Retina (tissue), 1 donor: Measurements from ENCODE around the gene SOST.
"Not testable (repeated sequence)": the region's sequence is repeated elsewhere in the genome, so short reads cannot be mapped to it uniquely, and the experiment has no call there.

ENCODE experiments used
- DNase-seq: peaks from one replicate; pipeline ENCODE4 v3.0.0-alpha.2; 2016

The SOST gene

DNA sequence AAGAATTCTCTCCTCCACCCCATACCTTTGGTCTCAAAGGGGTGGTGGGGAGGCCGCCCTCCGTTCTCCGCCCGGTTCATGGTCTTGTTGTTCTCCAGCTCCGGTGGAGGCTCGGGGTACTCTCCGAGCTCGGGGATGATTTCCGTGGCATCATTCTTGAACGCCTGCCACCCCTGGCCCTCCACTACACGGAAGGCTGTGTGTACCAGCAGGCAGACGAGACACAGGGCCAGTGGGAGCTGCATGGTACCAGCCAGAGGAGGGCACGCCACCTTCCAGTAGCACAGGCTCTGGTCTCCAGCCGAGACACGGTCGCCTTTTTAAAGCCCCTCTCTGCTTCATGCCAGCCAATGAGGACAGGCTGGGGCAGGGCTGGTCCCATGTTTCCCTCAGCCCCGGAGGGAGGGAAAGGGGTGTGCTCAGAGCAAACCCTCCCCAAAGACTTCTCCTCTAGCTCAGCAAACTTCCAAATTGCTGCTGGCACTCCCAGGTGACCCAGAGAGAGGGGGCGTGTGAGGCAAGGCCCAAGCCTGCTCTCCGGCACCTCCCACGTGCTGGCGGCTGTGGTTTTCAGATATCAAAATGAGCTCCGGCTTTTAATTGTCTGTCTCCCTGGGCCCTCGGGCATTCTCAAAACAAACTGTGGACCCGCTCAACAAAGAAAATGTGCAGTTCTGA is at the start of gene SOST:
TSS of gene SOST (minus strand) at position 295 of the 678 bp plus-strand sequence. CDS start at position 245, 50 bp downstream.
- no peak for DNase-seq

GRCh38 chr17:43808076-43808475 is 49.5 kb upstream of the SOST start:
- no peak for DNase-seq

DNA sequence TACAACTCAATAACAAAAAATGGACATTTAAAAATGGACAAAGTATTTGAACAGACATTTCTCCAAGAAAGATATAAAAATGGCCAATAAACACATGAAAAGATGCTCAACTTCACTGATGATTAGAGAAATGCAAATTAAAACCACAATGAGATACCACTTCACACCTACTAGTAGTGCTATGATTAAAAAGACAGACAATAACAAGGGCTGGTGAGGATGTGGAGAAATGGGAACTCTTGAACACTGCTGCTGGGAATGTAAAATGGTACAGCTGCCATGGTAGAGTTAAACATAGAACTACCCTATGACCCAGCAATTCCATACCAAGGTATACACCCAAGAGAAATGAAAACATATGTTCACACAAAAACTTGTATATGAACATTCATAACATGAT is 46.5 kb upstream of the SOST start:
- DNase-seq = no peak

DNA sequence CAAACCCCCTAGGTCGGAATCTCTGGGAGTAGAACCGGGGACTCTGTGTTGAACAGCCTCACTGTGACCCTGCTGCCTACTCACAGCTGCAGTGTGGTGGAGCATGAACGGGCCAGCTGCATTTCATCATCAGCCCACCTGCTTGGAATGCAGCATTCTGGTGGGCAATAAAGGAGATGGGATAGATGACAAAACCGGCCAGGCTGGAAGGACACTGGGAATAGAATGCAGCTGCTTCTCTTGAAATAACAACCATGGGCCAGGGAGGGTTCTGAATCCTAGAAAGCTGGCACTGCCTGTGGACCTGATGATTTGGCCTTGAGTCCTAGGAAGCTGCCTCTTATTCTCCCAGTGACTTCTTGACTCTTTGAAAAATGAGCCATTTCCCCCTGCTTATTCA is 45.2 kb upstream of the SOST start:
- no peak for DNase-seq

- no peak for DNase-seq
Measured at GRCh38 chr17:43801844-43802243, 43.3 kb upstream of the SOST start.

- no peak for DNase-seq
Measured at GRCh38 chr17:43800736-43801135, 42.1 kb upstream of the SOST start.

DNA sequence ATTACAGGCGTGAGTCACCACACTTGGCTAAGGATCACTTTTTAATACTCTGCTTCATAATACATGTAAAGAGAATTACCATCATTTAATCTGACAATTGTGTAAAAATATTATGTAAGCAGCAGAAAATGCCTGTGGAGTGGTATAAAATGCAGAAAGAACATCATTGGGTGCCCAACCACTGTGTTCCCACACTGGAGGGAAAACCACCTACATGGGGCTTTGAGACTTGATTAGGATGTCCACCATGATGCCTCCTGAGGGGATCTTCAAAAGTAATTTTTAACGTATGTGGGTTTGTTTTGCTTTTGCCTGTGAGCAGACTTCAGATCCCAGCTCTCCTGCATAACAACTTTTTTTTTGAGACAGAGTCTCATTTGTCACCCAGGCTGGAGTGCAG is 40.5 kb upstream of the SOST start:
- DNase-seq = no peak

DNA sequence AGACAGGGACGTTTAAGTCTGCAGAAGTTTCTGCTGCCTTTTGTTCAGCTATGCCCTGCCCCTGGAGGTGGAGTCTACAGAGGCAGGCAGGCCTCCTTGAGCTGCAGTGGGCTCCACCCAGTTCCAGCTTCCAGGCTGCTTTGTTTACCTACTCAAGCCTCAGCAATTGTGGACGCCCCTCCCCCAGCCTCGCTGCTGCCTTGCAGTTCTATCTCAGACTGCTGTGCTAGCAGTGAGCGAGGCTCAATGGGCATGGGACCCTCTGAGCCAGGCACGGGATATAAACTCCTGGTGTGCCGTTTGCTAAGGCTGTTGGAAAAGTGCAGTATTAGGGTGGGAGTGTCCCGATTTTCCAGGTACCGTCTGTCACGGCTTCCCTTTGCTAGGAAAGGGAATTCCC is 39.4 kb upstream of the SOST start:
- not testable (repeated sequence) for DNase-seq

GRCh38 chr17:43792668-43793067 is 34.1 kb upstream of the SOST start:
- DNase-seq = not testable (repeated sequence)

GRCh38 chr17:43791589-43791988 is 33.0 kb upstream of the SOST start:
- DNase-seq = peak; percentile 50

- no peak for DNase-seq
Measured at GRCh38 chr17:43790311-43790940, 31.8 kb upstream of the SOST start.

DNA sequence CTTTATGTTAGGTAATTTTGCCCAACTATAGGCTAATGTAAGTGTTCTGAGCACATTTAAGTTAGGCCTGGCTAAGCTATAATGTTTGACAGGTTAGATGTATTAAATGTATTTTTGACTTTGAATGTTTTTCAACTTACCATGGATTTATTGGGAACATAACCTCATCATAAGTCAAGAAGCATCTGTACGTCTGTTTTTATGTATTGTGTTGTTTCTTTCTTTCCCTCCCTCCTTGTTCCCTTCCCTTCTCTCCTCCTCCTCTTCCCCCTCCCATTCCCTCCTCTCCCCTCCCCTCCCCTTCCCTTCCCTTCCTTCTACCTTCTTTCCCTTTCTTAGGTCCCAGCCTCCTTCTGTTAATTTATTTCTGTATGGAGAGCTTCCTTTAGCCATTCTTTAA is 30.9 kb upstream of the SOST start:
- no peak for DNase-seq

DNA sequence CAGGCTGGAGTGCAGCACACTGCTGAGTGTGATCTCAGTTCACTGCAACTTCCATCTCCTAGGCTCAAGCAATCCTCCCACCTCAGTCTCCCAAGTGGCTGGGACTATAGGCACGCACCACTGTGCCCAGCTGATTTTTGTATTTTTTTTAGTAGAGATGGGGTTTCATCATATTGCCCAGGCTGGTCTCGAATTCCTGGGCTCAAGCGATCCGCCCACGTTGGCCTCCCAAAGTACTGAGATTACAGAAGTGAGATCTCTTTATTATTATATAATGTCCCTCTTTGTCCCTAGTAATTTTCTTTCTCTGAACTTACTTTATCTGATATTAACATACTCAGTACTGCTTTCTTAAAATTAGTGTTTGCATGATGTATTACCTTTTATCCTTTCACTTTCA is 29.9 kb upstream of the SOST start:
- no peak for DNase-seq

DNA sequence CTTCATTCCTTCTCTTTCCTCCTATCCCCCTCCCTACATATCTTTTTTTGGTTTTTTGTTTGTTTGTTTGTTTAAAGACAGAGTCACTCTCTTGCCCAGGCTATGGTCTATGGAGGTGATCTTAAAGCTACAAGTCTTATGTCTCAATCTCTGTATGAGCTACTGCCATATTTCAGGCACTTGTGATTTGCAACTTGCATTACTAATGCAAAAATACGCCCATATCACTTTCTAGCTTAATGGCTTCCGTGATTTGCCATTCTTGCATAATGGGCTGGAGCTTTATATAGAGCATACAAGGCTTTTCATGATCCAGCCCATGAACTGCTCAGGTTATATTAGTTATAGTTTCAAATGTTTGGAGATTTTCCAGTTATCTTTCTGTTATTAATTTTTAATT is 29.1 kb upstream of the SOST start:
- no peak for DNase-seq

DNA sequence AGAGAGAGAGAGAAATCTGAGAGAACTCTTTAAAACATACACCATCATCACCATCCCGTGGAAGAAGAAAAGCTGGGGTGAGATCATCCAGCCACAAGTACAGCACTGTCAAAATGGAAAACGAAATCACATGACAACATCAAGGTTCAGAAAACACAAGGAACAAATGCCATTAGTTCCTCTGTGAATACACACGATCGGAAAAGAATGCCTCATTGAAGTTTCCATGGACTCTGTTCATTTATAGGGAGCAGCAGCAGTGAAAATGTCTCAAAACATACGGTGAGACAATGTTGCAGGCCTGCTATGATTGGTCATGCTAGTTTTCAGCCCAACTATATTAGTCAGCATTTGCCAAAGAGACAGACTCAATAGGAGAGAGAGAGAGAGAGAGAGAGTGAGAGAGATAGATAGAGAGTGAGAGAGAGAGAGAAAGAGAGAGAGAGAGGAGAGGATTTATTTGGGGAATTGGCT is 26.1 kb upstream of the SOST start:
- no peak for DNase-seq

- DNase-seq = no peak
Measured at GRCh38 chr17:43784068-43784467, 25.5 kb upstream of the SOST start.

GRCh38 chr17:43782913-43783680 is 24.5 kb upstream of the SOST start:
- no peak for DNase-seq

GRCh38 chr17:43780135-43780534 is 21.5 kb upstream of the SOST start, which contains the start of gene CFAP97D1:
TSS of gene CFAP97D1 (plus strand) at chr17:43780435. CDS start at chr17:43780463, 28 bp downstream.
- no peak for DNase-seq

GRCh38 chr17:43779145-43780125 is 20.8 kb upstream of the SOST start:
- DNase-seq = peak; percentile 82

DNA sequence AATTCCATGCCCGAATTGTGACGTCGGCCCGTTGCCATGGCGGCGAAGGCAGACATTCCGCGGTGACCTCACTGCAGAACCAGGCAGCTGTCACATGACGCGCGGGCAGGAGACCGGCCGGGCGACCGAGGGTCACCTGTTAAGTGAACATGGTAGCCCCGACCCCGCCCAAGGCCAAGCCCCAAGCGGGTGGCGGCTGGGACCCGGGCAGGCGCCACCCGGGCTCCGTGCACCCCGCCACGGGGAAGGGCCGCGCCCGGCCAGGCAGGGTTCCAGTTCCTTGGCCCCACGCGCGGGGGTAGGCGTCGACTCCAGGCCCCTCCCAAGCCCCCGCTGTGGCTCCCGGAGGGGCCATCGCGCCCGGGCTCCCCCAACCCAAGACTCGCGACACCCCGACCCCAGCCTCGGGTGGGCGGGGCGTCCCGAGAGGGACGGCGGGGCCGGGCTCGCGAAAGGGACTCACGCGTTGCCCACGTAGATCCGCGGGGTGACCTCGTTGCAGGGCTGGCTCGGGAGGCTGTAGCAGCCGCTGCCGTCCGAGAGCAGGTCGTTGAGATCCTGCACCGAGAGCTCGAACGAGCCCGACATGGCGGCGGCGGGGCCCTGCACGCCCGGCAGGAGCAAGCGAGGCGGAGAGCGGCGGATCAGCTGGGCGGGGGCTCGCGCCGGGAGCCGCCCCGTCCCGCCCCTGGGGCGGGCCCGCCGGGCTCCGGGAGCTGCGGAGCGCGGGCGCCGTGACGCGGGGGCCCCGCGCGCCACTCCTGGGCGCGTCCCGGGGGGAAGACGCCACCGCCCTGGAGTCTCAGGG is 19.9 kb upstream of the SOST start, which contains the start of gene DUSP3:
TSS of gene DUSP3 (minus strand) at position 641 of the 808 bp plus-strand sequence. CDS start at position 588, 53 bp downstream.
- peak; percentile 88 for DNase-seq
